ENCODE measurements around the gene TRMT61A.
"Not testable (repeated sequence)": the region's sequence is repeated elsewhere in the genome, so short reads cannot be mapped to it uniquely, and the experiment has no call there.

TRMT61A gene

DNA sequence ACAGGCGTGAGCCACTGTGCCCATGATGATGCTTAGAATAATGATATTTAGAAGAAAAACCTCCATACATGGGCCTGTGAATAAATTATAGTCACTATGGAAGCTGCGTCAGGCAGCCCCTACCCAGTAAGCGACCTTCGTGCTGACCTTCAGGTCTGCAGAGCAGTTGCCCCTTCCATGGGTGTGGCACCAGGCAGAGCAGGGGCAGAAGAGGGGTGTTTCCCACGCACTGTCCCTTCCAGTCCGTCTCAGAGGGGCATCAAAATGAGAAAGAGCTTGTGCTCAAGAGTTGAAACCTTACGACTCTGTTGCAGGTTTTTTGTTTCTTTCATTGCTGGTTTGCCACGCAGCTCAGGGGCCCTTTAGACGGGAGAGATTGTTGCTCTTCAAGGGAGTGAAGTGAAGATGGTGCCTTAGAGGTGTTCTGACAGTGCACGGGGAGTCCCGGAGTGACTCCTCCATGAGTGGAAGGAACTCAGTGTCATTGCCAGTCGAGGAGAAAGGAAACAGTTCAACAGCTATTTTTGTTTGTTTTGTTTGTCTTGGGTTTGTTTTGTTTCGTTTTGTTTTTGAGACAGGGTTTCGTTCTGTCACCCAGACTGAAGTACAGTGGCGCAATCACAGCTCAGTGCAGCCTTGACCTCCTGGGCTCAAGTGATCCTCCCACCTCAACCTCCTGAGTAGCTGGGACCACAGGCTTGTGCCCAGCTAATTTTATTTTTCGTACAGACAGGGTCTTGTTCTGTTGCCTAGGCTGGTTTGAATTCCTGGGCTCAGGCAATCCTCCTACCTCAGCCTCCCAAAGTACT, 20.3 kb upstream of the TRMT61A start:
- no peak for DNase-seq (ENCODE audit: low spot score)

DNA sequence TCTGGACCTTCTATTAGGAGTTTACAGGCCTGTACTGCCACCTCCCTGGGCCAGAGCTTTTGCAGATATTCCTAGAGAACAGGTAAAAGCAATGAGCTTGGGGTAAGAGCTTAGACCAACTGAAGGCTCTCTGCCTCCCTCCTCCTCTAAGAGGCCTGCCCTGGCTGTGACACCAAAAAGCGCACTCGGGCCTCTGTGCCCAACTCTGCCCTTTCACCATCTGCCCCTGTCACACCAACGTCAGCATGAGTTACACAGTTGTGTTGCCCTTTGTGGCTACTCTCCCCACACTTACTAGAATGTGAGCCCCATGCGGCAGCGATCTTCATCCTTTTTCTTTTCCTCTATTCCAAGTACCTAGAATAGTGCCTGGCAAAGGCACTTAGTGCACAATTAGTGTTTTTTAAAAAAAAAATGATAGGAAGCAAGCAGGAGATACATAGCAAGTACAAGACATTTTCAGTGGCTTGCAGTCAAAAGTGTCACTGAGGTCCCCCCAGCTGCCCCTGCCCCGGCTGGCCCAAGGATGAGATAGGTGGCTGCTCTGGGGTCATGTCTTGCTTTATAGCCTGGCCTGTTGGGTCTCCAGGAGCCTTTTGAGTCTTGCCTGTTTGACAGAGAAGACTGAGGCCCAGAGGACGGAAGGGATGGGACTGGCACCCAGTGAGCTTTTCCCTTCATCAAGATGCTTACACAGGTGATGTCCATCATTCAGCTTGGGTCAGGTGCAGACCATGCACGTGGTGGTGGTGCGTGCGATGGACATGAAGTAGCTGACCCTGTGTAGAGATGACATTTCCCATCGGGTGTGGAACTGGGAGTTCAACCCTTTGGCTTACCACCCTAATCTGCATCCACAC, 18.9 kb upstream of the TRMT61A start:
- DNase-seq (ENCODE audit: low spot score) = no peak

DNA sequence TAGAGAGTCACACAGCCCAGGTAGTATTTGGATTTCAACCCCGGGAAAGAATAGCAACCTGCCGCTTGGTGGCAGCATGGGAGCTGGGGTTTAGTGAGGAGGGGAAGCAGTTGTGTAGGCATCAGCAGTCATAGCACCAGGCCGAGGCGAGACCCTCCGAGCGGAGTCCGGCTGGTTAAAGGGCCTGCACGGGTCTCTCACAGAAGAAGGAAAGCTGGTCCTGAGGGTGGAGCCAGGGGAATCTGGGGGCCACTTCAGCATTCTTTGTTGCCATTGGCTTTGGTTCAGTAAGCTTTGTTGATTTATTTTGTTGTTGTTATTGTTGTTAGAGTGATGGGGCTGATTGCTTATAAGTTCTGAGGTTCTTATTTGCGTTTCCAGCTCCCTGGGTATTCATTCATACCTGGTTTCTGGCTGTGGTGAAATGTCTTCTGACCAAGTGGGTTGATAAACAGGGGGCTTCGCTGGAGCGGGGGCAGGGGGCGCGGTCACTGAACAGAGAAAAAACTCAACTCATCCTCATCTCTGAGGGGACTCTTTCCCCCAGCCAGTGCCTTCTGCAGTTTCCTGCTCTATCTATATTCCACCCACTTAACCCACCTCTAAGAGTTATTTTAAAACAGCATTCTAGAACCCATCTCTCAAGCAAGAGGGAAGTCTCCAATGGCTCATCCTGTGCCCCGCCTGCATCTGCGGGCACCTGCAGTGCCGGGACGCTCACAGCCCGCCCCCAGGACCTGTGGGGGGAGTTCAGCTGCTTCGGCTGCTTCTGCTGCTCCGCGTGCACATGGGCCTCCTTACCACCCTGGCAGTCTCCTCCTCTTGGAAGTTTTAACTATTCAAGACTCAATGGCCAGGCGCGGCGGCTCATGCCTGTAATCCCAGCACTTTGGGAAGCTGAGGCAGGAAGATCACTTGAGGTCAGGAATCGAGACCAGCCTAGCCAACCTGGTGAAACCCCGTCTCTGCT, 18.0 kb upstream of the TRMT61A start:
- peak; percentile 72 for DNase-seq (ENCODE audit: low spot score)

DNA sequence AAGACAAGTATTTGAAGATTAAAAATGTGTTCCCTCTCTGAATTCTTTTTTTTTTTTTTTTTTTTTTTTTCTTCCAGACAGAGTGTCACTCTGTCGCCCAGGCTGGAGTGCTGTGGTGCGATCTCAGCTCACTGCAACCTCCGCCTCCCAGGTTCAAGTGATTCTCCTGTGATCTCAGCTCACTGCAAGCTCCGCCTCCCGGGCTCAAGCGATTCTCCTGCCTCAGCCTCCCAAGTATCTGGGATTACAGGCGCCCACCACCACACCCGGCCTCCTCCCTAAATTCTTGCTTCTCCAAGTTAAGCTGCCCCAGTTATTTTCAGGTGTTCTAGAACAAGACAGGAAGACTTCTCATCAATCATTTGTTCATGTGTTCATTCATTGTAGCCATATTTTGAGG, 16.8 kb upstream of the TRMT61A start:
- not testable (repeated sequence) for DNase-seq (ENCODE audit: low spot score)

DNA sequence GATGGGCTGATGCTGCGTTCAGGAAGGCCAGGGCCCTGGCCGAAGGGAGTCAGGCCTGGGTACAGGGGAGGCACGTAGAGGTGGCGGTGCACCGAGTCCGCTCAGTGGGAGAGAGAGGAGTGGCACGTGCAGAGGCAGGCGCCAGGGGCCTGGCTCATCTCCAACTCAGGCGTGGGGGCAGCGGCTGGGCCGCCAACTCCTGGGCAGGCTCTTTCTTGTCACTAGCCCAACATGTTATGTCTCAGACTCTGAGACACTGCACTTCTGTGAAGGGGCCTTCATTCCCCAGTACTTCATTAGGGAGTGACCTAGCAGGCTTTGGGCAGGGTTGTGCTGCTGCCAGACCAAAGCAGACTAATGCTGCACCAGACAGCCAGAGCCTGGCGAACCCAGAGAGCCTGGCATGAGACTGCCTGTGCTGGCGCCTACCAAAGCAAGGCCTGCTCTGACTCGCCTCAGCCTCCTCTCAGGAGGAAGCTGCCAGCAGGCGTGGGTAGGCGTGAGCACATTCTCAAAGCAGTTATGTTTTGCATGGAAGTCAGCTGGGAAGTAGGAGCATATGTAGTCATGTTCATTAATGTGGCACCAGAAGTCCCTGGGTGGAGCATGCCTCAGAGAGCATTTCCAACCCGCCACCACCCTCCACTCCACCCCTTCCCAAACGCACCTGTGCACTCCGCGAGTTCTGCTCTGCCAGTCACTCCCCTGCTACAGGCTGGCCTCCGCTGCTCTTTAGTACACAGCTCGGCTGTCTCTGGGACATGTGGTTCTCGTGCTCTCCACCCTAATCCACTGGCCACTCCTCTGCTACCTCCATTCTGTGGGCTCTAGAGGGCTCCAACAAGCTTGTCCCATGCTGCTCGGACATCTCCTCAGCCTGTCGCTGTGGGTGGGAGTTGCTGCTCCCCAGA, 16.0 kb upstream of the TRMT61A start:
- DNase-seq (ENCODE audit: low spot score) = peak; percentile 87

DNA sequence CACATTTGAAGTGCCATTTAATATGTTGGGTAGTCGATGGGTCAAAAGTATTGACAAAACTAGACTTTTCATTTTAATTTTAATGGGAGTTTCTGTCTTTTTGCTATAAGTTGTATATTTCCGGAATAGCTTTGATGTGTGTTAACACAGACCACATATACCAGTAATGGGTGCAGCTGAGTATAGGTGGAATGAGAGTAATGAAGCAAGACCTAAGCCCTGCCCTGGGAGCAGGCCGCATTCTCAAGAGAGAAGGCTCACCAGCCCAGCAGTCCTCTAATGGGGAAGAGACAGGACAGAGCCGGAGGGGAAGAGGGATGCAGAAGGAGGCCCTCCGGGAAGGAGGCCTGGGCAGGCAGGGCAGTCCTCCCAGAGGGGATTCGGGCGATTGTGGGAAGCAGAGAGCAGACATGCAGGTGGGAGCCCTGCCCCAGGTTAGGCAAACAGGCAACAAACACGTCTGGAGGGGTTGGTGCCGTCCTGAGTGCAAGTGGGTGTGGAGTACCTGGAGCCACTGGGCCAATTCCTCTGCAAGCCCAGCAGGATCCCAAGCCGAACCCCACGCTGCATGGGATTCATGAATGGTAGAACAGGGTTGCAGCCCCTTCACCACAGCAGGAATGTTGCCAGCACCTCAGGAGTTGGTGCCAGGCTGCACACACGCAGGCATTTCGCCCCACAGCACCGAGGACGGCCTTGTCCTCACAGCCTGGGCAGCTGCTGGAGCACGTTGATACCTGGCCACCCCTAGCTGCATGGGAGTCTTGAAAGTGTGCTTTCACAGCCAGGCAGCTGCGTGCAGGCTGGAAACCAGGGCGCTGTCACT, 14.2 kb upstream of the TRMT61A start:
- no peak for DNase-seq (ENCODE audit: low spot score)

DNA sequence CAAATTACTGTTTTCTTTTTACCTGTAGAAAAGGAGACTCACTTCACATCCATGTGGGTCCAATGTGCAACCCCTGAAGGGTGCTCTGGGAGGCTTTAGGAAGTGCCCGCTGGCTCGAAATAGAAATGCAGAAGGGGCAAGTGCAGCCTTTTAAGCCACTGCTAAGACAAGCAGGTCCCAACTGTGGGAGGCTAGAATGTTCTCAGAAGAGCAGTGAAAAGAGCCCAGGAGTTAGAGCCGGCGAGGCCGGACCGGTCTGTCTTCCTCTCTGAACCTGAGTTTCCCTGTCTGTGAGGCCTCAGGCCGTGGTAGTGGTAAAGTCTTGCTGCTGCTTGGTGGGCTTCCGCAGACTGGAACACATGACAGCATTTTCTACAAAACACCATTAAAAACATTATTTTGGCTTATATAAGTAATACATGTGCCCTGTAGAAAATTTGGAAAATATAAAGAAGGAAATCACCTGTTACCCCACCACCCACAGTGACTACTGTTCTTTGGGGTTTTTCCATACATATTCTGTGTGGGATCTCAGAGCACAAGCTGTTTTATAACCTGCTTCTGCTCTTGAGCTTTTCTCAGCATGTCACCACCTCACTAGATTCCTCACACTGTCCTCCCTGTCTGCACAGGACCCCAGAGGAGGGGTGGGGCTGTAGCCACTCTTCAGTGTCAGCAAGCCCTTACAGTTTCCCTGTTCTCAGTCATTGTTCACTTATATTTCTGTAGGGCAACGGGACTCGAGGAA, 12.4 kb upstream of the TRMT61A start:
- peak; percentile 70 for DNase-seq (ENCODE audit: low spot score)

DNA sequence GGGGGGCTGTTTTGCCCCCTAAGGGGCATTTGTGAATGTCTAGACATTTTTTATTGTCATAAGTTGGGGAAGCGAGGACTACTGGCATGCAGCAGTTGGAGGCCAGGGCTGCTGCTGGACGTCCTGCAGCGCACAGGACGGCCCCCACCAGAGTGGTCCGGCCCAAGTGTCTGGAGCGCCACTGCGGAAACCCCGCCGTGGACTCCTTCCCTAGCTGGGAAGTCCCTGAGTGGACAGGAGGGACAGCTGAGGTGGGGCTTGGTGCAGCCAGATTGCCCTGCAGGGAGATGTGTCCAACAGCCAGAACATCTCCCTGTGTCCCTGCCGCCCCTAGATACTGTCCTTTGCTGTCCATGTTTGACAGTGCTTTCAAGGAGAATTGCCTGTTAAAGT, 11.8 kb upstream of the TRMT61A start:
- no peak for DNase-seq (ENCODE audit: low spot score)

DNA sequence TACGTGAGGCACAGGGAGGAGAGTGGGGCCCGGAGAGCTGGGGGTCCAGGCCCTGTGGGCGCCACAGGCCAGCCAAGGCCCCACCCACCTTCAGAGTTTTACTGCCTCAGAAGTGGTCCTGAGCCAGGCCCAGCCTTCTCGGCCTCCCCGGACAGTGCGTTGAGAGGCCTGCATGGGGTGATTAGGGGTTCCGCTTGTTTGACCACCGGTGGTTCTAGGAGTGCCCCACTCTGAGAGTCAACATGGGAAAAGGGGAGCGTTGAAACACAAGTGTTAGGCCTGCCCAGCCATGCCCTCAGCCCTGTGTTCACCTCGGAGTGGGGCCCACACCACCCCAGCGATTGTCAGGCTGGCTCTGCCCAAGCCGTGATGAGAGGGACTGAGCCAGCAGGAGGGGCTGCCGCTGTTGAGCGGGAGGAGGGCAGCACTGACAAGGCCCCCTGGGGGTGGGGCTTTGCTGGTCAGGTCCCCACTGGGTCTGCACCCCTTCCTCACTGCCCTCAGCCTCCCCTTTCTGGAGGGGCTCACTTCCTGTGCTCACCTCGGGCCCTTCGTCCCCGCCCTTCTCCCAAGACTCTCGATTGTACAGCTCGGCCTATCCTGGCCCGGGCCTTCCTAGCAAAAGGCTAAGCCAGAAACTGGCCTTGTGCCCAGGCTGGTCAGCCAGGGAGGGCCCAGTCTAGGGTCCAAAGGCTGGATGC, 11.1 kb upstream of the TRMT61A start:
- DNase-seq (ENCODE audit: low spot score) = no peak

DNA sequence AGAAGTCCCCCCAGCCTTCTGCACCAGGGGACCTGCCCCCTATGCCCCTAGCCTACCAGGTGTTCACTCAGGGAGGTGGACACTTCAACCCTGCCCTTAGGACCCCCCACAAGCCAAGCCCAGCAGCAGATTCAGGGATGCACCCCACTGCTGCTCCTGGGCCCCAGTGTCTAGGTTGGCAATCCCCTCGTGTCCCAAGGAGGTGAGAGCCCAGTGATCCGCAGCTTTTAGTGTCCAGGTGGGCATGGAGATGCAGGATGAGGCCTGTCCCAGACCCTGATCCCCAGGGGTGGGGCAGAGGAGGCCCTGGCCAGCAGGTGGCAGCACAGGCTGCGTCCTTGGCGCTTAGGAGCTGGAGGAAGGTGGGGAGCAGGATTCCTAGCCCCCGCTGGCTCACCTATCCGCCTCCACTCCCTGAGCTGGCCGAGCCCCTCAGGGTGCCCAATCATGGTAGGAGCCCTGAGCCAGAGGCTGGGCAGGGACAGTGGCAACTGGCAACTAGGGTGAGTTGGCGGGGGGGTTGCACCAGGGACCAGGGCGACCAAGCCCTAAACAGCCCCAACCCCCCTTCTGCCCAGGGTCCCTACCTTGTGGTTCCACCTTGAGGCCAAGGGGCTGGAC, 10.5 kb upstream of the TRMT61A start:
- peak; percentile 69 for DNase-seq (ENCODE audit: low spot score)

DNA sequence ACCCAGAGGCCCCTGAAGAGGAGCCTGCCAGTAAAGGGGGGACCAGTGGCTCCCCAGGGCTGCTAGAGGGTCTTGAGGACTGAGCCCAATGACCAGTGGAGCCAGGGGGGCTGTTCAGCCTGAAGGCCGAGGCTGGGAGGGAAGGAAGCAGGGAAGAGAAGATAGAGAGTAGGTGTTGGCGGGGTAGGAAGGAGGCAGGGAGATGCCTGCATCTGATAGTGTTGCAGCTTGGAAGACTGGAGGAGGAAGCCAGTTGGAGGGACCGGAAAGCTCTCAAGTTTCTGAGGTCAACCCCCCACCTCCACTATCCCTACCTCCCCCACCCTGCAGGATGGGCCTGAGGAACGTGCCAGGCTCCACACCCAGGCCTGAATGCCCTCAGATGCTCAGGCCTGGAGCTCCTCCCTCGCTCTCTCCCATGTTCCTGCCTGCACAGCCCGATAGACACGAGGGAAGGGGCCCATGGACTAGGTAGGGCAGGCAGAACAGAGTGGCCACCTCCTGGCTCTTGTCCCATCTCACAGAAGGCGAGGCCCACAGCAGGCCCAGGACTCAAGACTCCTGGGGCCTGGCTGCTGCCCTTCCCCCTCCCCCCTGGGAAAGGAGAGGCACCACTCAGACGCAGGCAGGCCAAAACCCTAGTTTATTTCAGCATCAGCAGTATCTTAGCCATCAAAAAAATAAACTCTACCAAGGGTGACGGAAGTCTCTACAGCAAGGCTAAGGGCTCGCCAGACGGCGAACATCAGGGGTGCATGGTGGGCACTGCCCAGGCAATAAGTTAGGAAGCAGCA, 9.8 kb upstream of the TRMT61A start:
- DNase-seq (ENCODE audit: low spot score) = no peak

DNA sequence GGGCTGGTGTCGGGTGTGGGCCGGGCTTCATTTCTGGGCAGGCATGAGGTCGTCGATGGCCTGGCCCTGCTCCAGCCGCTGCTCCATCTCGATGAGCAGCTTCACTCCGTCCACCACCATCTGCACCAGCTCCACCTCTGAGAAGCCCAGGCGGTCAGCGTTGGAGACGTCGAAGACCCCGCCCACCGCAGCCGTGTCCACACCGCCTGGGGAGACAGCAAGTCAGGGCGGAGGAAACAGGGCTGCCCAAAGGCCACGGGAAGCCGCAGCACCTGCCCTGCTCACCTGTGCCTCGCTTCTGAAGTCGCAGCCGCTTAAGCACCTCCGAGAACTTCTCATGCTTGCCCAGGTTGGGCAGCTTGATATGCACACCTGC, 9.2 kb upstream of the TRMT61A start:
- DNase-seq (ENCODE audit: low spot score) = no peak

DNA sequence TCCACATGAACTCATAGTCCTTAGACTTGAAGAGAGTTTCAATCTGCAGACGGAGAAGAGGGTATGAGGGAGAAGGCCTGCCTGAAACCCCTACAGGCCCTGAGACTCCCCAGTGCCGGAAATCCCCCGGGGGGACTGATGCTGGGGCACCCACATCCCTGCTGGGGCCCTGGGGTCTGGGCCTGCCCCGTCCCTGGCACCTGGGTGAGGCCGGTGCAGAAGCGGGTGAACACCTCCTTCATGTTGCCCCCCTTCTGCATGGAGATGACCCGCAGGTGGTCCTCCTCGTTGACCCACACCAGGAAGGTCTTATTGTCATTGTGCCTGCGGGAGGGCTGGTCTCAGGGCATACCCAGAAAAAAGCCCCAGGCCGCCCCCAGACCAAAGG, 8.7 kb upstream of the TRMT61A start:
- no peak for DNase-seq (ENCODE audit: low spot score)

DNA sequence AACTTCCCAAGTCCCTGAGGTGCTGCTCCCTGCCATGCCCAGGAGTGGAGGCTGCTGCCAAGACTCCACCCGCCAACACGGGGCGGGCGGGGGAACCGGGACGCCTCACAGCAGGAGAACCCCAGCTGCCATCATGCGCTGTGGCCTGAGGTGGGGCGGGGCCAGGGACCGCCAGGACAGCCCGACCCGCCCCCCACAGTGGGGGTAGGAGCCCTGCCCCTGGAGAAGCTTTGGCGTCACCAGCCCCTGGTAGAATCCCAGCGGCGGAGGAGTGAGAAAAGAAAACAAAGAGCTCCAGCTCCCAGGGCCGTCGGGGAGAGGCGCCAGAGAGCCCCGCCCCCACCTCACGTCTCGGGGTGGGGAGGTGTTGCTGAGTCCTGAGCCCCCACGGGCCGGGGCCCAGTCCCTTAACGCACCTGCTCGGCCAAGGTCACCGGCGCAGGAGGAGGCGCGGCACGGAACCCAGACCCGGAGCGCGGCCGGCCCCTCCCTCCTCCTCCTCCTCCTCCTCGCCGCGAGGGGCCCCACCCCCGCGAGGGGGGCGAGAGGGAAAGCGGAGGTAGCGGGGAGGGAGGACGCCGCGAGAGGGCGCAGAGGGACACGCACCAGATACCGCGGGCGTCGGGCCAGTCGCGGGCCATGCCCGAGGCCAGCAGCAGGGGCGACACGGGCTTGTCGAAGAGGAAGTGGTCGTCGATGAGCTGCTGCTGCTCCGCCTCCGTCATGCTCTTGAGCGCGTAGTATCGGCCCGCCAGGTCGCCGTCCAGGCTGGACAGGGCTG, 8.1 kb upstream of the TRMT61A start:
- peak; percentile 83 for DNase-seq (ENCODE audit: low spot score)

DNA sequence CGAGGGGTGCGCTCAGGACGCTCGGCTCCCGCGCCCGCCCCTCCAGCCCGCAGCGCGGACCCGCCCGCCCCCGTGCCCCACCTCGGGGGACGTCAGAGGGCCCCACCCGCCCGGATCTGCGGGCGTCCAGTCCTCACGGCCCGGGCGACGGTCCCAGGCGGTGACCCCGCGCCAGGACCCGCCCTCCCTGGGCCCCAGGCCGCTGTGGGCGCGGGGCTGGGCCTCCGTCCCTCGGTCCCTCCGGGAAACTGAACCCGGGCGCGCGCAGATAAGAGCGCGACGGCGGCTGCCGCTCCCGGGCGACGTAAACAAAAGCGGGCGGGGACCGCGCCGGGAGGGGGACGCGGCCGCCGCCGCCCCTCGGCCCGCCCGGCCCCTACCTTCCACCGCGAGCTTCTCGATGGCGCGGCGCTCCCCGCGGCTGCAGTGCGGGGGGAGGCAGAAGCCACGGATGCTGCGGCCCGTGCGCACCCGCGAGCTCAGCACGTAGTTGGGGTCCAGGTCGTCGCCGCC, 7.5 kb upstream of the TRMT61A start:
- DNase-seq (ENCODE audit: low spot score) = peak; percentile 65

DNA sequence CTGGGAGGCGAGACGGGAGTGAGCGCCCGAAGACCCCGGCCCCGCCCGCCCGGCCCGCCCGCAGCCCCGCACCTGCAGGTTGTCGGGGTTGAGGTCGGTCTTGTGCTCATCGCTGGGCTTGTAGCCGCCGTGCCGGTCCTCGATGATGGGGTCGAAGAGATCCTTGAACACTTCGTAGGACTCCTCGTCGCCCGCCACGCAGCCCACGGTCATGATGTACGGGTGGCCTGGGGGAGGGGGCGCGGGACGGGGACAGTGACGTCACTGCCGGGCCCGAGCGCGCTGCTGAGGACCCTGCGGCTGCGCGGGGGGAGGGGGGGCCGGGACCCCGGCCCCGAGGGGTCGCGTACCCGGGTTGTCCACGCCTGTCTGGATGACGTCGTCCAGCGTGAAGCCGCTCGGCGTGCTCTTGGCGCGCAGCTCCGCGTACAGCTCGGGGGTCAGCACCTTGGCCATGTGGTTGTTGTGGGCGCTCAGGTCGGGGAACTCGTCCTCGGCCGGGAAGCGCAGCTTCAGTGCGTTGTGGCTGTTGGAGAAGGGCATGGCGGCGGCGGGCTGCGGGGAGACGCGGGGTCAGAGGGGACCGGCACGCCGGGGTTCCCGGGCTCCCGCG, 6.9 kb upstream of the TRMT61A start:
- DNase-seq (ENCODE audit: low spot score) = no peak

All from putamen (tissue), 1 donor.